B cell (primary cell): ENCODE data around the gene CASS4. TPM values are rescaled to one million over a fixed set of nuclear protein-coding genes. Genes with fewer than 3 reads are reported as not detected.

Experiments
- ATAC-seq: fragments of 200-7000 bp; cut with Tn5 transposase; one replicate; pipeline ENCODE4 v1.10.0; 2021; ENCODE audit warnings: low read depth, mild to moderate bottlenecking, moderate number of reproducible peaks, moderate library complexity
- CTCF ChIA-PET: fragments of 350-600 bp; sonication (Branson Sonifier 250); formaldehyde crosslinking; loops from one replicate; lab custom pipeline; 2021; ENCODE audit warnings: antibody characterized with exemption, inconsistent platforms; lab: Charles Lee
- POLR2A ChIA-PET: fragments of 350-600 bp; sonication (Branson Sonifier 250); formaldehyde crosslinking; loops from one replicate; lab custom pipeline; 2021; ENCODE audit warnings: antibody characterized with exemption; lab: Charles Lee
- DNase-seq: peaks from one replicate; pipeline ENCODE4 v3.0.0; 2013
- H2AFZ ChIP-seq: 2 replicates; pipeline ENCODE4 v1.6.1; 2012; ENCODE audit warnings: mild to moderate bottlenecking, low read depth, low read length; ENCODE audit not compliant: insufficient read depth, poor library complexity, severe bottlenecking
- H3K27ac ChIP-seq, 2 donors: 1 replicate in 1 of 2; 2 replicates in 1 of 2; pipeline ENCODE4 v1.5.1; 2012 to 2013; ENCODE audit warnings: low read length in 2 of 2, mild to moderate bottlenecking in 2 of 2, moderate library complexity in 1 of 2
- H3K27me3 ChIP-seq, 4 experiments: fragments of 200-600 bp in 1 of 4; sonication (generic) in 1 of 4; replicated peaks in 1 of 4; 1 replicate in 2 of 4; 2 replicates in 2 of 4; pipeline versions ENCODE4 v1.6.1 to v1.7.0; 2013 to 2016; ENCODE audit warnings: low read length in 3 of 4, mild to moderate bottlenecking in 2 of 4, mixed read lengths in 1 of 4, moderate library complexity in 1 of 4; ENCODE audit not compliant: insufficient read depth in 4 of 4, control insufficient read depth in 3 of 4; ENCODE audit errors: control extremely low read depth in 1 of 4
- H3K36me3 ChIP-seq, 2 experiments: replicated peaks in 1 of 2; 1 replicate in 1 of 2; 2 replicates in 1 of 2; pipeline versions ENCODE4 v1.6.1 to v1.7.1; 2013; ENCODE audit warnings: low read length in 1 of 2; ENCODE audit not compliant: insufficient read depth in 2 of 2, control insufficient read depth in 1 of 2; ENCODE audit errors: control extremely low read depth in 1 of 2, extremely low read depth in 1 of 2
- H3K4me1 ChIP-seq, 2 donors: fragments of 200-600 bp in 1 of 2; sonication (generic) in 1 of 2; 1 replicate in 1 of 2; 2 replicates in 1 of 2; pipeline versions ENCODE4 v1.5.1 to v1.6.1; 2013 to 2017; ENCODE audit warnings: low read length in 2 of 2; ENCODE audit not compliant: control insufficient read depth in 2 of 2, insufficient read depth in 2 of 2
- H3K4me2 ChIP-seq: replicated peaks from 2 replicates; pipeline ENCODE3; 2012; ENCODE audit warnings: mild to moderate bottlenecking, low read depth, low read length; ENCODE audit not compliant: poor library complexity, severe bottlenecking
- H3K4me3 ChIP-seq, 5 experiments: fragments of 200-600 bp in 1 of 5; sonication (generic) in 1 of 5; 1 replicate in 3 of 5; 2 replicates in 2 of 5; pipeline versions ENCODE4 v1.5.1 to v1.7.0; 2011 to 2016; ENCODE audit warnings: low read length in 4 of 5, mild to moderate bottlenecking in 4 of 5, low read depth in 2 of 5, control low read depth in 1 of 5, moderate library complexity in 1 of 5; ENCODE audit not compliant: insufficient read depth in 1 of 5; ENCODE audit errors: control extremely low read depth in 1 of 5, extremely low read depth in 1 of 5
- H3K79me2 ChIP-seq: fragments of 200-600 bp; sonication (generic); one replicate; pipeline ENCODE4 v1.6.0; 2016; ENCODE audit warnings: low read length; ENCODE audit not compliant: control insufficient read depth, insufficient read depth
- H3K9ac ChIP-seq: fragments of 200-600 bp; sonication (generic); 2 replicates; pipeline ENCODE4 v1.6.1; 2017; ENCODE audit warnings: mild to moderate bottlenecking, low read length, moderate library complexity
- H3K9me3 ChIP-seq, 3 donors: one replicate each; pipeline versions ENCODE4 v1.6.1 to v1.7.1; 2013; ENCODE audit warnings: low read length in 2 of 3; ENCODE audit not compliant: control insufficient read depth in 2 of 3, insufficient read depth in 1 of 3; ENCODE audit errors: control extremely low read depth in 1 of 3
- H4K20me1 ChIP-seq: 2 replicates; pipeline ENCODE4 v1.6.0; 2012; ENCODE audit warnings: mild to moderate bottlenecking, low read length; ENCODE audit not compliant: insufficient read depth, control insufficient read depth, poor library complexity, severe bottlenecking
- H3K27ac Mint-ChIP-seq: one replicate; pipeline ENCODE4 v1.8.0; 2021; ENCODE audit warnings: mixed read lengths
- H3K27me3 Mint-ChIP-seq: one replicate; pipeline ENCODE4 v1.8.0; 2021; ENCODE audit warnings: mixed read lengths
- H3K4me1 Mint-ChIP-seq: one replicate; pipeline ENCODE4 v1.8.0; 2021; ENCODE audit warnings: mixed read lengths
- H3K4me3 Mint-ChIP-seq: one replicate; pipeline ENCODE4 v1.8.0; 2021; ENCODE audit warnings: mixed read lengths
- H3K9me3 Mint-ChIP-seq: one replicate; pipeline ENCODE4 v1.8.0; 2022; ENCODE audit warnings: mixed read lengths; ENCODE audit not compliant: insufficient read depth
- EZH2 ChIP-seq: IDR thresholded peaks from 2 replicates; pipeline ENCODE4 v1.6.1; 2012; ENCODE audit warnings: borderline replicate concordance, low read depth, mild to moderate bottlenecking, moderate library complexity, low read length; ENCODE audit not compliant: insufficient read depth, poor library complexity, severe bottlenecking
- WGBS: methylation state at CpG from one replicate; pipeline ENCODE4 v1.1.5; 2013; ENCODE audit warnings: missing lambda C conversion rate; ENCODE audit not compliant: insufficient coverage; 5-methylcytosine and 5-hydroxymethylcytosine counted together
- intact Hi-C: fragments of 100-400 bp; cut with micrococcal nuclease; formaldehyde crosslinking; loops from one replicate; pipeline ENCODE4 v1.10.0; 2022
- polyA plus RNA-seq: library from polyadenylated mRNA; depleted of rRNA; stranded (reverse); fragments of >200 nt; gene quantifications from 2 replicates; pipeline ENCODE4 v1.2.3, GENCODE V29; 2012
- total RNA-seq, 2 donors: library from RNA; stranded (reverse); fragments of 120-200 nt in 1 of 2; gene quantifications; 1 replicate in 1 of 2; 2 replicates in 1 of 2; pipeline versions ENCODE4 v1.2.3 to v1.2.4, GENCODE V29; 2013 to 2022
- TF ChIP-seq, protein P1 (sequence below): fragments of 200-600 bp; IDR thresholded peaks from one replicate; pipeline ENCODE4 v1.8.0; 2022; ENCODE audit warnings: antibody characterized with exemption, mild to moderate bottlenecking

CASS4 gene
- total and polyA plus RNA-seq, 2 donors (not counting 1 experiment from before 2014, with no cell fraction given) = 0.42 to 0.45 TPM

DNA sequence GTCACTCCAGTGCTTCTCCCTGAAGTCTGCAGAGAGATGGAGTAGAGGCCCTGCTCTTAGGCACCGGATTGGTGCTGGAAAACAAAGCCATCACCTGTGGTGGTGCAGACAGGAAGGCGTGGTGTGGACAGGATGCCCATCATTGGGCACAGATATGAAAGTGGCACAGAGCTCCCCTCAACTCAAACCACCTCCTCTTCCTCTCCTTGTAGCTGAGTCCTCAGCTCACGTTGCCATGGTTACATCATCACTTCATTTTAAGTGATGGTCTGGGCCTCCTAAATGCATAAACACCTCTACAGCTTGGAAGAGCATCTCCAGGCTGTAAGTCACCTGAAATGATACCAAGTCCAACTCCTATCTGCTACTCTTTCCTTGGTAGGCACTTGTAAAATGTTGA lies 48.4 kb downstream of the CASS4 start:
- ATAC-seq = no peak
- Mint-ChIP-seq H3K27me3 (no peaks in the 10 kb centered on the region), H3K4me3 (no peak overlapping the region), H3K4me1 (peaks cover 13% of the 10 kb centered on the region), H3K9me3 (no peaks in the 10 kb centered on the region), H3K27ac (no peak overlapping the region)
- Histone ChIP-seq H3K79me2 (no peaks in the 10 kb centered on the region), H3K27ac (no peak overlapping the region), H3K9me3 (no peaks in the 10 kb centered on the region), H3K4me3 (no peak overlapping the region), H4K20me1 (no peaks in the 10 kb centered on the region), H3K36me3 (peaks cover 0 to 4% of the 10 kb centered on the region in 2 experiments), H2AFZ (peak overlapping the region; percentile 17), H3K9ac (no peak overlapping the region), H3K4me2 (no peak overlapping the region), H3K4me1 (peaks cover 0 to 16% of the 10 kb centered on the region in 2 donors), H3K27me3 (no peaks in the 10 kb centered on the region)
- peak; percentile 48 for DNase-seq
- intact Hi-C loops = no loop called here
- 5% methylated on average over 3 of the region's 3 CpGs for WGBS
- POLR2A ChIA-PET = no interaction called here
- no peak for TF ChIP-seq EZH2
- CTCF ChIA-PET = no interaction called here

DNA sequence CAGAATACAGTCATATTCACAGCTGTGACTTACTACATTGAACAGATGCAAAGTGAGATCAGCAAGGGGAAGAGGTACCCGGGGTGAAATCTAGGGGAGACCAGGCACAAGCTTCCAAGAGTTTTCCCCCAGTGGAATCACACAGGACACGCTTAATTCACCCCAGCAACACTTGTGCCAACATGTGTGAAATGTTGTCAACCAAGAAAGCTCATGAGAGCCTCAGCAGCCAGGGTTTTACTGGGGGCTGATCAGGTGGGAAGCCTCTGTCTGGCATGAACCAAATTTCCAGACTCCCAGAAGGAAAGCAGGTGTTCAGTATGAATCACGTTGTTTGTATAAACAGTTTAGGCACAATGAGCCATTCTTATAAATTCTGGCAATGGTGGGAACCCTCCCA lies 49.5 kb downstream of the CASS4 start:
- Histone ChIP-seq H4K20me1 (no peaks in the 10 kb centered on the region), H3K79me2 (no peaks in the 10 kb centered on the region), H3K36me3 (peaks cover 0 to 4% of the 10 kb centered on the region in 2 experiments), H3K9ac (no peak overlapping the region), H3K4me1 (peaks cover 11 to 27% of the 10 kb centered on the region in 2 donors), H3K27ac (no peak overlapping the region), H3K9me3 (no peaks in the 10 kb centered on the region), H3K4me2 (no peak overlapping the region), H3K4me3 (no peak overlapping the region), H3K27me3 (no peaks in the 10 kb centered on the region), H2AFZ (no peak overlapping the region)
- Mint-ChIP-seq H3K4me3 (no peak overlapping the region), H3K9me3 (no peaks in the 10 kb centered on the region), H3K27ac (no peak overlapping the region), H3K4me1 (peaks cover 25% of the 10 kb centered on the region), H3K27me3 (no peaks in the 10 kb centered on the region)
- ChIA-PET CTCF (interaction anchor here (1.0 kb wide), 1 partner anchor 61 kb away, joined by 3 read pairs; no protein-coding TSS in a partner anchor), POLR2A (no interaction called here)
- ATAC-seq = no peak
- WGBS = 86% methylated on average over 1 of the region's 3 CpGs
- TF ChIP-seq, protein P1, sequence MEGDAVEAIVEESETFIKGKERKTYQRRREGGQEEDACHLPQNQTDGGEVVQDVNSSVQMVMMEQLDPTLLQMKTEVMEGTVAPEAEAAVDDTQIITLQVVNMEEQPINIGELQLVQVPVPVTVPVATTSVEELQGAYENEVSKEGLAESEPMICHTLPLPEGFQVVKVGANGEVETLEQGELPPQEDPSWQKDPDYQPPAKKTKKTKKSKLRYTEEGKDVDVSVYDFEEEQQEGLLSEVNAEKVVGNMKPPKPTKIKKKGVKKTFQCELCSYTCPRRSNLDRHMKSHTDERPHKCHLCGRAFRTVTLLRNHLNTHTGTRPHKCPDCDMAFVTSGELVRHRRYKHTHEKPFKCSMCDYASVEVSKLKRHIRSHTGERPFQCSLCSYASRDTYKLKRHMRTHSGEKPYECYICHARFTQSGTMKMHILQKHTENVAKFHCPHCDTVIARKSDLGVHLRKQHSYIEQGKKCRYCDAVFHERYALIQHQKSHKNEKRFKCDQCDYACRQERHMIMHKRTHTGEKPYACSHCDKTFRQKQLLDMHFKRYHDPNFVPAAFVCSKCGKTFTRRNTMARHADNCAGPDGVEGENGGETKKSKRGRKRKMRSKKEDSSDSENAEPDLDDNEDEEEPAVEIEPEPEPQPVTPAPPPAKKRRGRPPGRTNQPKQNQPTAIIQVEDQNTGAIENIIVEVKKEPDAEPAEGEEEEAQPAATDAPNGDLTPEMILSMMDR = no peak
- TF ChIP-seq EZH2 = no peak
- no peak for DNase-seq
- intact Hi-C loops = no loop called here
